Duodenal mucosa (tissue), 2 donors: ENCODE data around the gene MCTP1.

Experiments used
- H3K27ac ChIP-seq: one replicate; pipeline ENCODE4 v1.7.0; 2013; ENCODE audit warnings: low read depth, low read length
- H3K27me3 ChIP-seq, 2 donors: one replicate each; pipeline ENCODE4 v1.7.0; 2013; ENCODE audit warnings: low read length in 2 of 2, control low read depth in 1 of 2; ENCODE audit not compliant: insufficient read depth in 2 of 2, control insufficient read depth in 1 of 2
- H3K36me3 ChIP-seq, 2 donors: one replicate each; pipeline ENCODE4 v1.7.0; 2013; ENCODE audit warnings: low read length in 2 of 2, control low read depth in 1 of 2; ENCODE audit not compliant: insufficient read depth in 2 of 2, control insufficient read depth in 1 of 2
- H3K4me1 ChIP-seq, 2 donors: one replicate each; pipeline ENCODE4 v1.7.0; 2013; ENCODE audit warnings: low read length in 2 of 2, control low read depth in 1 of 2; ENCODE audit not compliant: insufficient read depth in 2 of 2, control insufficient read depth in 1 of 2
- H3K4me3 ChIP-seq, 2 donors: one replicate each; pipeline ENCODE4 v1.7.0; 2013; ENCODE audit warnings: low read length in 2 of 2, low read depth in 1 of 2
- H3K9ac ChIP-seq, 2 donors: one replicate each; pipeline ENCODE4 v1.7.0; 2013; ENCODE audit warnings: low read length in 2 of 2, low read depth in 1 of 2
- H3K9me3 ChIP-seq, 2 donors: one replicate each; pipeline ENCODE4 v1.7.0; 2013; ENCODE audit warnings: low read length in 2 of 2, control low read depth in 1 of 2; ENCODE audit not compliant: control insufficient read depth in 1 of 2

MCTP1 gene

DNA sequence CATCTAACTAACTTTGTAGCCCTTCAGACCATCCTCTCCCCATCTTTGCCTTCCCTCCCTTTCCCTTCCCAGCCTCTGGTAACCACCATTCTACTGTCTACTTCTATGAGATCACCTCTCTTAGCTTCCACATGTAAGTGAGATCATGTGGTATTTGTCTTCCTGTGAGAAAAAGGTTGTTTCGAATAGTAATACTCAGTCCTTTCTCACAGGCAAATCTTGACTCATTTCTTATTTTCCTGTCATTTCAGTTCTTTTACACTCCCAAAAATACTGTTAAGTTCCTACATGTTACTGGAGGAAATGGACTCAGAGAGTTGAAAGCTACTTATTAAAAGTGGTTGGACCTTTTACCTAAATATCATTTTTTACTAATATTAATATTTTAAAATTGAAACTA, 584.3 kb downstream of the MCTP1 start:
- H3K27ac ChIP-seq, result no peak overlapping the region
- peaks cover 0 to 3% of the 10 kb centered on the region in 2 donors for H3K36me3 ChIP-seq
- H3K4me1 ChIP-seq, result no peaks in the 10 kb centered on the region
- H3K4me3 ChIP-seq, result no peak overlapping the region
- no peak overlapping the region for H3K9ac ChIP-seq
- no peaks in the 10 kb centered on the region for H3K9me3 ChIP-seq
- H3K27me3 ChIP-seq, result no peaks in the 10 kb centered on the region

DNA sequence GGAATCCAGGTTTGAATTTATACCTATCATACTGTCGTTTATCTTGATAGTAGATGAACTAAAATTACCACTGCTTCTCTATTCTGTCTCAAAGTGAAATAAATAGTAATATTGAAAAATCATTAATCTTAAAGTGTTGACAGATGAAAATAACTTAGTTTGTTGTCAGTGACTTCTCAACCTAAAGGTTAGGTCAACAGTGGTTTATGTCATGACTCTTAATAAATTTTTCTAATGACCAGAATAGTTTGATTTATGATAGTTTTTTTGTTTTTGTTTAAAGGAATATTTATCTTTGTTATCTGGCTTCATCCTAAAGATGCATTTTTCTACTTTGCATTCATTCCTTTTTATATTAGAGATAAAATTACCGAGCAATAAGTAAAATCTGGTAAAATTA, 585.3 kb downstream of the MCTP1 start:
- no peaks in the 10 kb centered on the region for H3K27me3 ChIP-seq
- no peaks in the 10 kb centered on the region for H3K9me3 ChIP-seq
- peaks cover 3 to 4% of the 10 kb centered on the region in 2 donors for H3K36me3 ChIP-seq
- H3K9ac ChIP-seq, result no peak overlapping the region
- no peak overlapping the region for H3K27ac ChIP-seq
- no peak overlapping the region for H3K4me3 ChIP-seq
- H3K4me1 ChIP-seq, result no peaks in the 10 kb centered on the region

DNA sequence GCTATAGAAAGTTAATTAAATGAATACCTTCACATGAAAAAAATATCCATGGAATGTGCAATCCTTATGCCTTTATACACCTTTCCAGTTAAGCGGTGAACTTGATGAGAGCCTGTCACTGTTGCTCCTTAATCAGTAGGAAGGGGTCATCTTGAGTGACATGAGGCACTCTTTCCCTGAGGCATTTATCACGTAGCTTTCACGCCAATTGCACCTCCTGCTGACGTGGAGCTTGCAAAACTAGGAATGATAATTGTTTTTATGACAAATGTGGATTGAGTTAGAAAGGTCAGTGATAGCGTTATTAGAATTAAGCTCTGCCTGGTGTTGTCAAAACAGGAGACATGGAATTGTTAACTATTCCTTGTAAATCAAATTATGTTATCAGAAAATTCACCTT, 586.7 kb downstream of the MCTP1 start:
- H3K4me3 ChIP-seq, result no peak overlapping the region
- H3K4me1 ChIP-seq, result no peaks in the 10 kb centered on the region
- peaks cover 3 to 4% of the 10 kb centered on the region in 2 donors for H3K36me3 ChIP-seq
- no peaks in the 10 kb centered on the region for H3K27me3 ChIP-seq
- no peaks in the 10 kb centered on the region for H3K9me3 ChIP-seq
- no peak overlapping the region for H3K9ac ChIP-seq
- H3K27ac ChIP-seq, result no peak overlapping the region

DNA sequence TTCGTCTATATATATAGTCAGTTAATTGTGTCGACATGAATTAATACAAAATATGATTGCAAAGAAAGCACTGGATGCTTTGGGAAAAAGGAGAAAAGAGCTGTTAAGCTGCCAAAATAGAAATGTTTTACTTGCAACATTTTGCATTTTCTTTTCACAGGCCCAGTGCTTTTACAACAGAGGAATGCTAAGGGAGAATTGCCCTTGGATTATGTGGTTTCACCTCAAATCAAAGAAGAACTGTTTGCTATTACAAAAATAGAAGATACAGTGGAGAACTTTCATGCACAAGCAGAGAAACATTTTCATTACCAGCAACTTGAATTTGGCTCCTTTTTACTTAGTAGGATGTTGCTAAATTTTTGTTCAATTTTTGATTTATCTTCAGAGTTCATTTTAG, 590.2 kb downstream of the MCTP1 start:
- Histone ChIP-seq H3K4me1 (peaks cover 0 to 4% of the 10 kb centered on the region in 2 donors), H3K9me3 (no peaks in the 10 kb centered on the region), H3K27me3 (no peaks in the 10 kb centered on the region), H3K9ac (no peak overlapping the region), H3K27ac (no peak overlapping the region), H3K36me3 (peaks cover 4 to 8% of the 10 kb centered on the region in 2 donors), H3K4me3 (no peak overlapping the region)

DNA sequence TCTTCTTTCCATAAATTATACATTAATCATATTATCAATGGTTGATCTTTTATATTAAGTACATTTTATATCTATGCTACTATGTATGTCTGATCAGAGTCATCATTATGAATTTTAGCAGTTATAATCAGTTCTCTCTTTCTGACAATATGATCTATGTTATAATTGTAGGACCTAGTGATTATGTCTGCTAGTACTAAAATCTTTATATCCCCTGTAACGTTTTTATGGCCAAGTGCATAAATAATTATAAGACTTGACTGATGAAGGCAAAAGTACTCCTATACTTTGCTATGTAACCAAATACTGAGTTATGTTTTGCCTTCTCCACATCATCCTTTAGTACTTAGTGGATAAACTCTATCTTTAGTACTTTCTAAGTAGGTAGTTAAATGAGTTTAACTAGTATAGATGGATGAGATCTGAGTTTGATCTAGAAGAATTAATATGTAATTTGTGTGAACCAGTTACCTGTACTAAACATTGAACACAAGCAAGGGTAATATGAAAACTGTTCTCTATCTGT, 591.0 kb downstream of the MCTP1 start:
- Histone ChIP-seq H3K4me3 (no peak overlapping the region), H3K27me3 (no peaks in the 10 kb centered on the region), H3K36me3 (peaks cover 4 to 9% of the 10 kb centered on the region in 2 donors), H3K4me1 (peaks cover 0 to 4% of the 10 kb centered on the region in 2 donors), H3K9me3 (no peaks in the 10 kb centered on the region), H3K27ac (no peak overlapping the region), H3K9ac (no peak overlapping the region)

DNA sequence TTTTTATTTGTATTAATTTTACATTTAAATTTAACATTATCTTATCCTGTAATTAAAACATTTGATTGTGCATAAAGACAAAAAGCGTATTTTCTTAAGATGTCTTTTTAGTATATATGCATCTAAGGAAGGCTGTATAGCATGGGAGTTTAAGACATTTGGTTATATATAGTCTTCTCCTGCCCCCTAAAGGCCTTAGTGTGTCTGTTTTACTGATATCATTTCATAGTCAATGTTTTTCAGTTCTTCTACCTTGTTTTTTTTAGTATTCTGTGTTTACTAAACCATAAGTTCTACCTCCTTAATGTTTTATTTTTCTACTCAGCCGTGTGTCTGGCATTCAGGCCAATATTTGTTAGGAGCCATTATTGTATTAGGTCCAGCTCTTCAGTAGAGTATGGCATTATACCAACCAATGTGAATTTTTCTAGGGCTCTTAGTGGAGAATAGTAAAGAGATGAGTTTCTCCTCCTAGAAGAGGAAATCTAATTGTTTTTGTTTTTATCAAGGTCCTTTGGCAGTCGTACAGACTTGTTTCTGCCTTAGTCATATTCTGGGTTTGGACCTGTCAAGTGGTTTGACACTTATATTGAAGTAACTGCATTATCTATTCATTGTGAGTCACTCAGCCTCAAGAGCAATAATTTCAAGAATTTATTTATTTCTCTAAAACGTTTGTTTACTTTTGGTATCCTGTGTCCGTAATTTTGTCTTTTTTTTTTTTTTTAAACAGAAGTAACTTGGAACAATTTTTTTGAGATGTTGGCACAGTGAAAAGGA, 591.7 kb downstream of the MCTP1 start:
- Histone ChIP-seq H3K27ac (no peak overlapping the region), H3K9me3 (no peaks in the 10 kb centered on the region)

DNA sequence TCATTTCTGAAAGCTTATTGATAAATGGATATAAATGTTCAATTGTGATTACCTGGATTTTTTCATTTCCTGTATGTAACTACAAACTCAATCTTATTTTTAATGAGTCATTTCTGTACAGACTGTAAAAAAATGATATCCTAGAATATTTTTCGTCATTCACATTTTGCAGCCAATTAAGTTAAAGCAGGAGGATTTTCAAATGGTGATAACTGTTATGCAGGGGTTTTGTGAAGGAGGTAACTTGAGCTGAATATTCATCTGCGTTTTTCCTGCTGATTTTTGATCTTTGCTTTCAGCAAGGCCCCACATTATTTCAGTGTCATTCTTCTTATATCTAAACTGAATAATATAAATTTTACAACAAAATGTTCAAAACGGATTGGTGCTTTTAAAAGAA, 592.3 kb downstream of the MCTP1 start:
- Histone ChIP-seq H3K27me3 (no peaks in the 10 kb centered on the region), H3K4me1 (peaks cover 0 to 4% of the 10 kb centered on the region in 2 donors), H3K9me3 (no peaks in the 10 kb centered on the region), H3K36me3 (peaks cover 4 to 9% of the 10 kb centered on the region in 2 donors), H3K9ac (no peak overlapping the region), H3K27ac (no peak overlapping the region), H3K4me3 (no peak overlapping the region)

More for the DNA sequence above, 591.7 kb downstream of the MCTP1 start:
- H3K9ac ChIP-seq, result no peak overlapping the region
- no peak overlapping the region for H3K4me3 ChIP-seq
- H3K27me3 ChIP-seq, result no peaks in the 10 kb centered on the region
- peaks cover 0 to 4% of the 10 kb centered on the region in 2 donors for H3K4me1 ChIP-seq
- peaks cover 4 to 9% of the 10 kb centered on the region in 2 donors for H3K36me3 ChIP-seq

DNA sequence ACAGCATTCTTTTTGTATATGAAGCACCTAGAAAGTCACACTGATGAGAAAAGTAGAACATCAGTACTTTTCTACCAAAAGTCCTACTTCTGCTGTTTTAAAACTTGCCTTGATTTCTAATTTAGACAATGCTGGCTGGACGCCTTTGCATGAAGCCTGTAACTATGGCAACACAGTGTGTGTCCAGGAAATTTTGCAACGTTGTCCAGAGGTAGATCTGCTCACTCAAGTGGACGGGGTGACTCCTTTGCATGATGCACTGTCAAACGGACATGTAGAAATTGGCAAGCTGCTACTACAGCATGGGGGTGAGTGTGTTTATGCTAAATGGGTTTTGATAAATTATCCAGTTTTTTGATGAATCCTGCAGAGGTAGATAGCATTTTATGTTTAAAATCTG, 592.9 kb downstream of the MCTP1 start:
- Histone ChIP-seq H3K9ac (no peak overlapping the region), H3K27ac (no peak overlapping the region), H3K36me3 (peaks cover 4 to 14% of the 10 kb centered on the region in 2 donors), H3K4me1 (peaks cover 0 to 4% of the 10 kb centered on the region in 2 donors), H3K27me3 (no peaks in the 10 kb centered on the region), H3K9me3 (no peaks in the 10 kb centered on the region), H3K4me3 (no peak overlapping the region)

DNA sequence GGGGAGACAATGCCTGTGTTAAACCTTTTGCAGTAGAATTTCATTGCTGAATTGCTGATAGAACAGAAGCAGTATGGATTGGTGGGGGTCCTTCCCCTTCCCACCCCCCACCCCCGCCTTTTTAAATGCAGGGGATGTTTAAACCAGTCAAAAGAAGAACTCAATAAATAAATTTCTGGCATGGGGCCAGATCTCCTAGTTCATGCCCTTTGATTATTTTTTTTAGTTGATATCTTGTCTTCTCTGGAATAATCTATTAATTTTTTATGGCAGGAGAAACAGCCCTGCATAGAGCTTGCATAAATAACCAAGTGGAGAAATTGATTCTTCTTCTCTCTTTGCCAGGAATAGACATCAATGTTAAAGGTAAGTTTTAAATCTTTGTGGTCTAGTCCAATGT, 593.6 kb downstream of the MCTP1 start:
- Histone ChIP-seq H3K36me3 (peaks cover 4 to 14% of the 10 kb centered on the region in 2 donors), H3K4me3 (no peak overlapping the region), H3K4me1 (peaks cover 0 to 4% of the 10 kb centered on the region in 2 donors), H3K27ac (no peak overlapping the region), H3K9me3 (no peaks in the 10 kb centered on the region), H3K27me3 (no peaks in the 10 kb centered on the region), H3K9ac (no peak overlapping the region)

DNA sequence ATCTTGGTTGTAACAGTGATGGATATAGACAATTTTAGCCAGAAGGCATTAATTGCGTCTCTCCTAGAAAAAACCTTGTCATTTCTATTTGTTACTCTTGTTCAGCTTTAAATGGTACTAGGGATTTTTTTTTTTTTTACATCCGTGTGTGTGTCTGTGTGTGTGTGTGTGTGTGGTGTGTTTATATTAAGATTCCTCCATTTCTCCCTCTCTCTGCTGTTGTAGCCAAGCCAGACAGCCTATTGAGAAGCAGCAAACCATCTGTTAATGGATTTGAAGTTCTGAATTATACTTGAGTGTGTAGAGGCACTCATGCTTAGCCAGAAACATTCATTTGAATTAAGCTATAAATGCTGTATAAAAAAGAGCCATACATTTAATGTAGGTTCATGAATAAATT, 594.1 kb downstream of the MCTP1 start:
- H3K9ac ChIP-seq, result no peak overlapping the region
- H3K4me1 ChIP-seq, result peaks cover 0 to 4% of the 10 kb centered on the region in 2 donors
- no peak overlapping the region for H3K4me3 ChIP-seq

More for the DNA sequence above, 594.1 kb downstream of the MCTP1 start:
- H3K9me3 ChIP-seq, result no peaks in the 10 kb centered on the region
- peaks cover 4 to 14% of the 10 kb centered on the region in 2 donors for H3K36me3 ChIP-seq
- no peaks in the 10 kb centered on the region for H3K27me3 ChIP-seq
- H3K27ac ChIP-seq, result no peak overlapping the region
